PC-3 (cell line): ENCODE measurements around the gene RNASE13.

Experiments
- EZH2phosphoT487 ChIP-seq: fragments of 300-600 bp; sonication (generic); IDR thresholded peaks from 2 replicates; pipeline ENCODE4 v1.6.1; 2018; ENCODE audit warnings: mild to moderate bottlenecking, antibody characterized with exemption, low read length, borderline replicate concordance
- TF ChIP-seq, protein P1 (sequence below): fragments of 300-600 bp; sonication (generic); conservative IDR thresholded peaks from 2 replicates; pipeline ENCODE4 v1.5.1; 2017; ENCODE audit warnings: antibody characterized with exemption, low read depth, mild to moderate bottlenecking, low read length

DNA sequence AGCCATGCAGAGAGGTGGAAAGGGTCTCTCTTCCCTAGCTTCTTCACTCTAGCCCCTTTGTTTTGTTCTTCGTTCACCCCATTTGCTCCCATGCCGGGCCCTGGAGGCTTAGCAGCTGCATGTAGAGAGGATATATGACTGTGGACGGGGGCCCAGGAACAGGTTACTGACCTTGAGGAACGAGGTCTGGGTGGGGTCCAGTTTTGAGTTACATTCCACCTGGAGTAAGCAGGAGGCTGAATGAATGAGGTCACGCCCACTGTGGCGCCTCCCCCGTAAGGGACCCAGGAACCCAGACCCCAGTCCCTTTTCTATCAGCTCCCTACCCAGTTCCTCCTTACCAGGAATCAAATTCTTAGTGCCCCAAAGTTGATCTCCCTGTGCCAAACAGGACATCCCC lies 16.3 kb downstream of the RNASE13 start:
- TF ChIP-seq, protein P1, sequence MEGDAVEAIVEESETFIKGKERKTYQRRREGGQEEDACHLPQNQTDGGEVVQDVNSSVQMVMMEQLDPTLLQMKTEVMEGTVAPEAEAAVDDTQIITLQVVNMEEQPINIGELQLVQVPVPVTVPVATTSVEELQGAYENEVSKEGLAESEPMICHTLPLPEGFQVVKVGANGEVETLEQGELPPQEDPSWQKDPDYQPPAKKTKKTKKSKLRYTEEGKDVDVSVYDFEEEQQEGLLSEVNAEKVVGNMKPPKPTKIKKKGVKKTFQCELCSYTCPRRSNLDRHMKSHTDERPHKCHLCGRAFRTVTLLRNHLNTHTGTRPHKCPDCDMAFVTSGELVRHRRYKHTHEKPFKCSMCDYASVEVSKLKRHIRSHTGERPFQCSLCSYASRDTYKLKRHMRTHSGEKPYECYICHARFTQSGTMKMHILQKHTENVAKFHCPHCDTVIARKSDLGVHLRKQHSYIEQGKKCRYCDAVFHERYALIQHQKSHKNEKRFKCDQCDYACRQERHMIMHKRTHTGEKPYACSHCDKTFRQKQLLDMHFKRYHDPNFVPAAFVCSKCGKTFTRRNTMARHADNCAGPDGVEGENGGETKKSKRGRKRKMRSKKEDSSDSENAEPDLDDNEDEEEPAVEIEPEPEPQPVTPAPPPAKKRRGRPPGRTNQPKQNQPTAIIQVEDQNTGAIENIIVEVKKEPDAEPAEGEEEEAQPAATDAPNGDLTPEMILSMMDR, result no peak
- TF ChIP-seq EZH2phosphoT487, result no peak
